GM06990 (cell line): ENCODE data around the gene PMEPA1.

Experiments
- DNase-seq: peaks from one replicate; pipeline ENCODE4 v3.0.0-alpha.2; 2011; ENCODE audit not compliant: insufficient read length; ENCODE audit errors: extremely low read depth
- H3K27me3 ChIP-seq: replicated peaks from 2 replicates; pipeline ENCODE4 v1.6.0; 2011; ENCODE audit warnings: low read length; ENCODE audit not compliant: control insufficient read depth, insufficient read depth
- H3K36me3 ChIP-seq: 2 replicates; pipeline ENCODE4 v1.5.1; 2011; ENCODE audit warnings: low read length; ENCODE audit not compliant: control insufficient read depth, insufficient read depth
- H3K4me3 ChIP-seq: replicated peaks from 2 replicates; pipeline ENCODE4 v1.5.1; 2011; ENCODE audit warnings: low read depth, mild to moderate bottlenecking, control low read depth, low read length
- CTCF ChIP-seq: IDR thresholded peaks from 2 replicates; pipeline ENCODE4 v1.5.1; 2011; ENCODE audit warnings: low read length, control low read depth, mild to moderate bottlenecking, inconsistent platforms; ENCODE audit not compliant: insufficient read depth, poor library complexity, severe bottlenecking

PMEPA1 gene

GRCh38 chr20:57702091-57702490 is 7.7 kb downstream of the PMEPA1 start:
- Histone ChIP-seq H3K4me3 (no peak overlapping the region), H3K36me3 (no peaks in the 10 kb centered on the region), H3K27me3 (no peaks in the 10 kb centered on the region)
- TF ChIP-seq CTCF, result no peak
- no peak for DNase-seq

- no peak for DNase-seq
- Histone ChIP-seq H3K36me3 (no peaks in the 10 kb centered on the region), H3K4me3 (no peak overlapping the region), H3K27me3 (no peaks in the 10 kb centered on the region)
- TF ChIP-seq CTCF, result no peak
Observed at GRCh38 chr20:57701651-57702050, 8.2 kb downstream of the PMEPA1 start.

GRCh38 chr20:57701090-57701489 is 8.7 kb downstream of the PMEPA1 start:
- Histone ChIP-seq H3K36me3 (no peaks in the 10 kb centered on the region), H3K27me3 (no peaks in the 10 kb centered on the region)

GRCh38 chr20:57699395-57699794 is 10.4 kb downstream of the PMEPA1 start:
- Histone ChIP-seq H3K4me3 (no peak overlapping the region), H3K27me3 (no peaks in the 10 kb centered on the region), H3K36me3 (no peaks in the 10 kb centered on the region)
- no peak for DNase-seq
- TF ChIP-seq CTCF, result no peak

More at GRCh38 chr20:57701090-57701489, 8.7 kb downstream of the PMEPA1 start:
- TF ChIP-seq CTCF, result no peak
- H3K4me3 ChIP-seq, result no peak overlapping the region
- DNase-seq, result no peak

- no peaks in the 10 kb centered on the region for H3K27me3 ChIP-seq
Observed at GRCh38 chr20:57698867-57699275, 10.9 kb downstream of the PMEPA1 start.

More at GRCh38 chr20:57698867-57699275, 10.9 kb downstream of the PMEPA1 start:
- no peak for TF ChIP-seq CTCF
- DNase-seq, result no peak
- Histone ChIP-seq H3K36me3 (no peaks in the 10 kb centered on the region), H3K4me3 (no peak overlapping the region)
